ENCODE data around the gene EPHX1. TPM values are rescaled to one million over a fixed set of nuclear protein-coding genes. Genes with fewer than 3 reads are reported as not detected.
"Not testable (repeated sequence)": the region's sequence is repeated elsewhere in the genome, so short reads cannot be mapped to it uniquely, and the experiment has no call there.

Gene EPHX1
- total RNA-seq, 1 donor from 2014 or later: 1.2 TPM

DNA sequence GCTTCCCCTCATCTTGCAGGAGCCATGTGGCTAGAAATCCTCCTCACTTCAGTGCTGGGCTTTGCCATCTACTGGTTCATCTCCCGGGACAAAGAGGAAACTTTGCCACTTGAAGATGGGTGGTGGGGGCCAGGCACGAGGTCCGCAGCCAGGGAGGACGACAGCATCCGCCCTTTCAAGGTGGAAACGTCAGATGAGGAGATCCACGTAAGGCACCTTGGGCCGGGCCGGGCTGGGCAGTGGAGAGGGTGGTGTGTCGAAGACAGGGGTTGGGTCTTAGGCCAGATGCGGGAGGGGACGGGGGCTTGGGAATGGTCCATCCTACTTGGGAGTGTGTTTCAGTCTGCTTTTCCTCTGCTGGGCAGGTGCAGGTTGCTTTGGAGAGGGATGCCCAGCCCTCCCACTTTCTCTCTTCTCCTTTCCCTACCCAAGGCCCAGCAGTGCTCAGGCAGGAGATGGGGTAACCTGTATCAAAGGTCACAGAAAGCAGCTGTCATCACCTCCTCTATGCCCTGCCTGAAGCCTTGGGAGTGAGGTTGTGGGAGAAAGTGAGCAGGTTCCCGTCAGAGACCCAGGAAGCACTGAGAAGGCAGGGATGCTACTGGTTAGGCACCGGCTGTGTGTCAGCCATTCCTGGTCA is 18.9 kb downstream of the EPHX1 start:
- no peak for DNase-seq
- H3K27ac Mint-ChIP-seq: no peak overlapping the region
- TF ChIP-seq, protein P1, sequence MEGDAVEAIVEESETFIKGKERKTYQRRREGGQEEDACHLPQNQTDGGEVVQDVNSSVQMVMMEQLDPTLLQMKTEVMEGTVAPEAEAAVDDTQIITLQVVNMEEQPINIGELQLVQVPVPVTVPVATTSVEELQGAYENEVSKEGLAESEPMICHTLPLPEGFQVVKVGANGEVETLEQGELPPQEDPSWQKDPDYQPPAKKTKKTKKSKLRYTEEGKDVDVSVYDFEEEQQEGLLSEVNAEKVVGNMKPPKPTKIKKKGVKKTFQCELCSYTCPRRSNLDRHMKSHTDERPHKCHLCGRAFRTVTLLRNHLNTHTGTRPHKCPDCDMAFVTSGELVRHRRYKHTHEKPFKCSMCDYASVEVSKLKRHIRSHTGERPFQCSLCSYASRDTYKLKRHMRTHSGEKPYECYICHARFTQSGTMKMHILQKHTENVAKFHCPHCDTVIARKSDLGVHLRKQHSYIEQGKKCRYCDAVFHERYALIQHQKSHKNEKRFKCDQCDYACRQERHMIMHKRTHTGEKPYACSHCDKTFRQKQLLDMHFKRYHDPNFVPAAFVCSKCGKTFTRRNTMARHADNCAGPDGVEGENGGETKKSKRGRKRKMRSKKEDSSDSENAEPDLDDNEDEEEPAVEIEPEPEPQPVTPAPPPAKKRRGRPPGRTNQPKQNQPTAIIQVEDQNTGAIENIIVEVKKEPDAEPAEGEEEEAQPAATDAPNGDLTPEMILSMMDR (IDR thresholded peaks at IDR 0.05): no peak
- ChIA-PET CTCF (no interaction called here), POLR2A (no interaction called here)
- no peaks in the 10 kb centered on the region for H3K4me1 Mint-ChIP-seq
- no peak for ATAC-seq (ENCODE audit: low read depth)
- H3K9me3 Mint-ChIP-seq: no peaks in the 10 kb centered on the region
- H3K4me3 Mint-ChIP-seq: no peak overlapping the region
- H3K36me3 Mint-ChIP-seq (ENCODE audit: low read depth): no peaks in the 10 kb centered on the region
- no peaks in the 10 kb centered on the region for H3K27me3 Mint-ChIP-seq
- intact Hi-C loops (cut with micrococcal nuclease): no loop called here

DNA sequence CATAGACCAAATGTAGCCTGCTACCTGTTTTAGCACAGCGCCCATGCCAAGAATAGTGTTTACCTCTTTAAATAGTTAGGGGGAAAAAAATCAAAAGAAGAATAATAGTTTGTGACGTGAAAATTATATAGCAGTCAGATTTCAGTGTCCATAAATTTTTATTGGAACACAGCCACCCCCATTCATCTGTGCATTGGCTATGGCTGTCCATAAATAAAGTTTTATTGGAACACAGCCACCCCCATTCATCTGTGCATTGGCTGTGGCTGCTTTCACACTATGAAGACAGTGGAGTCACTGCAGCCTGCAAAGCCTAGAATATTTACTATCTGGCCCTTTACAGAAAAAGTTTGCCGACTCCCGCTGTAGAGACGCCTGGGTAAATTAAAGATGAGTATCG is 20.9 kb downstream of the EPHX1 start:
- no peaks in the 10 kb centered on the region for H3K36me3 Mint-ChIP-seq (ENCODE audit: low read depth)
- ChIA-PET POLR2A (no interaction called here), CTCF (no interaction called here)
- intact Hi-C loops (cut with micrococcal nuclease): no loop called here
- no peaks in the 10 kb centered on the region for H3K9me3 Mint-ChIP-seq
- H3K4me1 Mint-ChIP-seq: no peaks in the 10 kb centered on the region
- TF ChIP-seq, protein P1 (IDR thresholded peaks at IDR 0.05): no peak
- DNase-seq (no peak), ATAC-seq (ENCODE audit: low read depth) (no peak)
- no peak overlapping the region for H3K4me3 Mint-ChIP-seq
- H3K27me3 Mint-ChIP-seq: no peaks in the 10 kb centered on the region
- no peak overlapping the region for H3K27ac Mint-ChIP-seq

DNA sequence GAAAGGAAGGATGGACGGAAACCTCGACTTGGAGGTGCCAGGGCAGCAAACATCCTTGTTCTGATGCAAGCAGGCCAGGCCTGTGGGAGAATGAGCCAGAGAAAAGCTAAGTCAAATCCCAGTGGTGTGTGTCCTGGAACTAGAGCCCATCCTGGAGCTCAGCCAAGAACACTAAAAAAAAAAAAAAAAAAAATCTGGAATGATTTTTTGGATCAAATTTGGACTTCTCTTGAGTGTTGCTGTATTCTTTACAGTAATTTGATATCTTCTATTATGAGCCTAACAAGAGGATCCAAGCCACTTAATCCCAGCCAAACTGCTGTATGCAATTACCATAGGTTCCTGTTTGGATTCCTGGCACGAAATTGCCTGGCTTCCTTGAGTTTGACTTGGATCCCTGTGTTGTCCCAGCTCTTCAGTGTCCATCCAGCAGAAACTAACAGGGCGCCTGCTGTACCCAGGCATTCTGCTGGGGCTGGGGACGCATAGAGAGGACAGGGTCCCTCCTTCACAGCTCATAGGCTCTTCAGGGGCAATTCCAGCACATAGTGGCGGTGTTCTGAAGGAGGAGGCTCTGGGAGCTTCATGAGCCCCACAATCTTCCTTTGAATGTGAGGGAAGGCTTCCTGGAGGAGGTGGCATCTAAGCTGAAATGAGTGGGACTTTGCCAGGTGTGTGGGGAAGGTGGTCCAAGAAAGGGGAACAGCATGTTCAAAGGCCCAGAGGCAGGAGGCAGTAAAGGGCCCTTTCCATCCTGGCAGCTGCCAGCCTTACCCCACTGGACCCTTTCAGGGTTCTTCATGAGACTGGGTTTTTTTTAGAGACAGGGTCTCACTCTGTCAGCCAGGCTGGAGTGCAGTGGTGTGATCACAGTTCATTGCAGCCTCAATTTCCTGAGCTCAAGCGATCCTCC is 24.7 kb downstream of the EPHX1 start:
- intact Hi-C loops (cut with micrococcal nuclease): no loop called here
- H3K27ac Mint-ChIP-seq: no peak overlapping the region
- H3K4me1 Mint-ChIP-seq: no peaks in the 10 kb centered on the region
- no peaks in the 10 kb centered on the region for H3K9me3 Mint-ChIP-seq
- CTCF ChIA-PET: no interaction called here
- DNase-seq: no peak
- POLR2A ChIA-PET: interaction anchor here (0.8 to 1.3 kb wide), 2 partner anchors 48 to 57 kb away, joined by 3 read pairs; partner anchors contain the start of genes SRP9 and TMEM63A
- ATAC-seq (ENCODE audit: low read depth): no peak
- no peaks in the 10 kb centered on the region for H3K36me3 Mint-ChIP-seq (ENCODE audit: low read depth)
- TF ChIP-seq, protein P1 (IDR thresholded peaks at IDR 0.05): no peak
- H3K27me3 Mint-ChIP-seq: no peaks in the 10 kb centered on the region
- H3K4me3 Mint-ChIP-seq: no peak overlapping the region

DNA sequence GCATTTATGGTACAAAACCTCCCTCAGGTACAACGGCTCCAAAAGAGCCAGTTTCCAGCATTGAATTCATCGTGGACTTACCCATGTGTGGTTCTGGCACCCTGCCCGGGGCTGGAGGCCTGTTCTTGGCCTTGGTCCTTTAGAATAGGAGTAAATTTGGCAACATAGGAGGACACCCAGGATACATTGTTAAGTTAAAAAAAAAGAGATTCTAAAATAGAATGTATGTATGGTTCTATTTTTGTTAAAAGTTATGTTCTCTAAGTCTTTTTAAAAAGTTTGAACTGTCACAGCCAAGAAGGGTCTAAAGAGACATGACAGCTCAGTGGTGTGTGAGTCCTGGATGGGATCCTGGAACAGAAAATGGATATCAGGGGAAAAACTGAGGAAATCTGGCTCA is 25.9 kb downstream of the EPHX1 start:
- Mint-ChIP-seq H3K36me3 (ENCODE audit: low read depth) (no peaks in the 10 kb centered on the region), H3K4me3 (no peak overlapping the region), H3K27me3 (no peaks in the 10 kb centered on the region), H3K27ac (no peak overlapping the region), H3K9me3 (no peaks in the 10 kb centered on the region), H3K4me1 (no peaks in the 10 kb centered on the region)
- POLR2A ChIA-PET: interaction anchor here (0.6 kb wide), 1 partner anchor 87 kb away, joined by 5 read pairs; no protein-coding TSS in a partner anchor
- CTCF ChIA-PET: no interaction called here
- TF ChIP-seq, protein P1 (IDR thresholded peaks at IDR 0.05): no peak
- ATAC-seq (ENCODE audit: low read depth): no peak
- intact Hi-C loops (cut with micrococcal nuclease): no loop called here
- no peak for DNase-seq

DNA sequence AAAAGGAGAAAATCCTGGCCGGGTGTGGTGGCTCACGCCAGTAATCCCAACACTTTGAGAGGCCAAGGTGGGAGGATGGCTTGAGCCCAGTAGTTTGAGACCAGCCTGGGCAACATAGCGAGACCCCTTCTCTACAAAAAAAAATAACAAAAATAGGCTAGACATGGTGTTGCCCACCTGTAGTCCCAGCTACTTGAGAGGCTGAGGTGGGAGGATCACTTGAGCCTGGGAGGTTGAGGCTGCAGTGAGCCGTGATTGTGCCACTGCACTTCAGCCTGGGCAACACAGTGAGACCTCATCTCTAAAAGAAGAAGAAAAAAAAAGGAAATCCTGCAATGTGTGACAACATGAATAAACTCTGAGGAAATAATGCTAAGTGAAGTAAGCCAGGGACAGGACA is 26.4 kb downstream of the EPHX1 start:
- POLR2A ChIA-PET; H3K27ac Mint-ChIP-seq; ATAC-seq (ENCODE audit: low read depth); H3K4me3 Mint-ChIP-seq; H3K4me1 Mint-ChIP-seq; H3K36me3 Mint-ChIP-seq (ENCODE audit: low read depth); H3K9me3 Mint-ChIP-seq; CTCF ChIA-PET; intact Hi-C loops (cut with micrococcal nuclease); H3K27me3 Mint-ChIP-seq; DNase-seq: not testable (repeated sequence)

All from activated B cell treated with CpG ODN at 0.5 μM for 24 hours (primary cell).